B cell (primary cell): ENCODE measurements around the gene COMMD4. TPM values are rescaled to one million over a fixed set of nuclear protein-coding genes. Genes with fewer than 3 reads are reported as not detected.
"Not testable (repeated sequence)": the region's sequence is repeated elsewhere in the genome, so short reads cannot be mapped to it uniquely, and the experiment has no call there.

Experiments used
- ATAC-seq: fragments of 200-7000 bp; cut with Tn5 transposase; one replicate; pipeline ENCODE4 v1.10.0; 2021; ENCODE audit warnings: low read depth, mild to moderate bottlenecking, moderate number of reproducible peaks, moderate library complexity
- CTCF ChIA-PET: fragments of 350-600 bp; sonication (Branson Sonifier 250); formaldehyde crosslinking; loops from one replicate; lab custom pipeline; 2021; ENCODE audit warnings: antibody characterized with exemption, inconsistent platforms; lab: Charles Lee
- POLR2A ChIA-PET: fragments of 350-600 bp; sonication (Branson Sonifier 250); formaldehyde crosslinking; loops from one replicate; lab custom pipeline; 2021; ENCODE audit warnings: antibody characterized with exemption; lab: Charles Lee
- DNase-seq: peaks from one replicate; pipeline ENCODE4 v3.0.0; 2013
- H2AFZ ChIP-seq: 2 replicates; pipeline ENCODE4 v1.6.1; 2012; ENCODE audit warnings: mild to moderate bottlenecking, low read depth, low read length; ENCODE audit not compliant: insufficient read depth, poor library complexity, severe bottlenecking
- H3K27ac ChIP-seq, 2 donors: 1 replicate in 1 of 2; 2 replicates in 1 of 2; pipeline ENCODE4 v1.5.1; 2012 to 2013; ENCODE audit warnings: low read length in 2 of 2, mild to moderate bottlenecking in 2 of 2, moderate library complexity in 1 of 2
- H3K27me3 ChIP-seq, 4 experiments: fragments of 200-600 bp in 1 of 4; sonication (generic) in 1 of 4; replicated peaks in 1 of 4; 1 replicate in 2 of 4; 2 replicates in 2 of 4; pipeline versions ENCODE4 v1.6.1 to v1.7.0; 2013 to 2016; ENCODE audit warnings: low read length in 3 of 4, mild to moderate bottlenecking in 2 of 4, mixed read lengths in 1 of 4, moderate library complexity in 1 of 4; ENCODE audit not compliant: insufficient read depth in 4 of 4, control insufficient read depth in 3 of 4; ENCODE audit errors: control extremely low read depth in 1 of 4
- H3K36me3 ChIP-seq, 2 experiments: replicated peaks in 1 of 2; 1 replicate in 1 of 2; 2 replicates in 1 of 2; pipeline versions ENCODE4 v1.6.1 to v1.7.1; 2013; ENCODE audit warnings: low read length in 1 of 2; ENCODE audit not compliant: insufficient read depth in 2 of 2, control insufficient read depth in 1 of 2; ENCODE audit errors: control extremely low read depth in 1 of 2, extremely low read depth in 1 of 2
- H3K4me1 ChIP-seq, 2 donors: fragments of 200-600 bp in 1 of 2; sonication (generic) in 1 of 2; 1 replicate in 1 of 2; 2 replicates in 1 of 2; pipeline versions ENCODE4 v1.5.1 to v1.6.1; 2013 to 2017; ENCODE audit warnings: low read length in 2 of 2; ENCODE audit not compliant: control insufficient read depth in 2 of 2, insufficient read depth in 2 of 2
- H3K4me2 ChIP-seq: replicated peaks from 2 replicates; pipeline ENCODE3; 2012; ENCODE audit warnings: mild to moderate bottlenecking, low read depth, low read length; ENCODE audit not compliant: poor library complexity, severe bottlenecking
- H3K4me3 ChIP-seq, 5 experiments: fragments of 200-600 bp in 1 of 5; sonication (generic) in 1 of 5; 1 replicate in 3 of 5; 2 replicates in 2 of 5; pipeline versions ENCODE4 v1.5.1 to v1.7.0; 2011 to 2016; ENCODE audit warnings: low read length in 4 of 5, mild to moderate bottlenecking in 4 of 5, low read depth in 2 of 5, control low read depth in 1 of 5, moderate library complexity in 1 of 5; ENCODE audit not compliant: insufficient read depth in 1 of 5; ENCODE audit errors: control extremely low read depth in 1 of 5, extremely low read depth in 1 of 5
- H3K79me2 ChIP-seq: fragments of 200-600 bp; sonication (generic); one replicate; pipeline ENCODE4 v1.6.0; 2016; ENCODE audit warnings: low read length; ENCODE audit not compliant: control insufficient read depth, insufficient read depth
- H3K9ac ChIP-seq: fragments of 200-600 bp; sonication (generic); 2 replicates; pipeline ENCODE4 v1.6.1; 2017; ENCODE audit warnings: mild to moderate bottlenecking, low read length, moderate library complexity
- H3K9me3 ChIP-seq, 3 donors: one replicate each; pipeline versions ENCODE4 v1.6.1 to v1.7.1; 2013; ENCODE audit warnings: low read length in 2 of 3; ENCODE audit not compliant: control insufficient read depth in 2 of 3, insufficient read depth in 1 of 3; ENCODE audit errors: control extremely low read depth in 1 of 3
- H4K20me1 ChIP-seq: 2 replicates; pipeline ENCODE4 v1.6.0; 2012; ENCODE audit warnings: mild to moderate bottlenecking, low read length; ENCODE audit not compliant: insufficient read depth, control insufficient read depth, poor library complexity, severe bottlenecking
- H3K27ac Mint-ChIP-seq: one replicate; pipeline ENCODE4 v1.8.0; 2021; ENCODE audit warnings: mixed read lengths
- H3K27me3 Mint-ChIP-seq: one replicate; pipeline ENCODE4 v1.8.0; 2021; ENCODE audit warnings: mixed read lengths
- H3K4me1 Mint-ChIP-seq: one replicate; pipeline ENCODE4 v1.8.0; 2021; ENCODE audit warnings: mixed read lengths
- H3K4me3 Mint-ChIP-seq: one replicate; pipeline ENCODE4 v1.8.0; 2021; ENCODE audit warnings: mixed read lengths
- H3K9me3 Mint-ChIP-seq: one replicate; pipeline ENCODE4 v1.8.0; 2022; ENCODE audit warnings: mixed read lengths; ENCODE audit not compliant: insufficient read depth
- EZH2 ChIP-seq: IDR thresholded peaks from 2 replicates; pipeline ENCODE4 v1.6.1; 2012; ENCODE audit warnings: borderline replicate concordance, low read depth, mild to moderate bottlenecking, moderate library complexity, low read length; ENCODE audit not compliant: insufficient read depth, poor library complexity, severe bottlenecking
- WGBS: methylation state at CpG from one replicate; pipeline ENCODE4 v1.1.5; 2013; ENCODE audit warnings: missing lambda C conversion rate; ENCODE audit not compliant: insufficient coverage; 5-methylcytosine and 5-hydroxymethylcytosine counted together
- intact Hi-C: fragments of 100-400 bp; cut with micrococcal nuclease; formaldehyde crosslinking; loops from one replicate; pipeline ENCODE4 v1.10.0; 2022
- polyA plus RNA-seq: library from polyadenylated mRNA; depleted of rRNA; stranded (reverse); fragments of >200 nt; gene quantifications from 2 replicates; pipeline ENCODE4 v1.2.3, GENCODE V29; 2012
- total RNA-seq, 2 donors: library from RNA; stranded (reverse); fragments of 120-200 nt in 1 of 2; gene quantifications; 1 replicate in 1 of 2; 2 replicates in 1 of 2; pipeline versions ENCODE4 v1.2.3 to v1.2.4, GENCODE V29; 2013 to 2022
- TF ChIP-seq, protein P1 (sequence below): fragments of 200-600 bp; IDR thresholded peaks from one replicate; pipeline ENCODE4 v1.8.0; 2022; ENCODE audit warnings: antibody characterized with exemption, mild to moderate bottlenecking

COMMD4 gene
- total and polyA plus RNA-seq, 2 donors (not counting 1 experiment from before 2014, with no cell fraction given): 57.9 to 63.5 TPM

- Histone ChIP-seq H3K36me3 (no peaks in the 10 kb centered on the region), H3K9ac (no peak overlapping the region), H3K79me2 (no peaks in the 10 kb centered on the region), H2AFZ (no peak overlapping the region), H3K4me3 (no peak overlapping the region), H3K4me1 (no peaks in the 10 kb centered on the region), H3K4me2 (no peak overlapping the region), H3K27ac (no peak overlapping the region), H3K27me3 (peaks cover 0 to 13% (median 4%) of the 10 kb centered on the region in 4 experiments), H4K20me1 (no peaks in the 10 kb centered on the region), H3K9me3 (no peaks in the 10 kb centered on the region)
- intact Hi-C loops: no loop called here
- H3K9me3 Mint-ChIP-seq: no peaks in the 10 kb centered on the region
- POLR2A ChIA-PET: no interaction called here
- H3K4me3 Mint-ChIP-seq: no peak overlapping the region
- CTCF ChIA-PET: interaction anchor here (0.7 kb wide), 1 partner anchor 823 kb away, joined by 3 read pairs; no protein-coding TSS in a partner anchor
- no peak for ATAC-seq
- peaks cover 41% of the 10 kb centered on the region for H3K27me3 Mint-ChIP-seq
- H3K27ac Mint-ChIP-seq: no peak overlapping the region
- H3K4me1 Mint-ChIP-seq: no peaks in the 10 kb centered on the region
- DNase-seq: no peak
- no peak for TF ChIP-seq EZH2
- TF ChIP-seq, protein P1, sequence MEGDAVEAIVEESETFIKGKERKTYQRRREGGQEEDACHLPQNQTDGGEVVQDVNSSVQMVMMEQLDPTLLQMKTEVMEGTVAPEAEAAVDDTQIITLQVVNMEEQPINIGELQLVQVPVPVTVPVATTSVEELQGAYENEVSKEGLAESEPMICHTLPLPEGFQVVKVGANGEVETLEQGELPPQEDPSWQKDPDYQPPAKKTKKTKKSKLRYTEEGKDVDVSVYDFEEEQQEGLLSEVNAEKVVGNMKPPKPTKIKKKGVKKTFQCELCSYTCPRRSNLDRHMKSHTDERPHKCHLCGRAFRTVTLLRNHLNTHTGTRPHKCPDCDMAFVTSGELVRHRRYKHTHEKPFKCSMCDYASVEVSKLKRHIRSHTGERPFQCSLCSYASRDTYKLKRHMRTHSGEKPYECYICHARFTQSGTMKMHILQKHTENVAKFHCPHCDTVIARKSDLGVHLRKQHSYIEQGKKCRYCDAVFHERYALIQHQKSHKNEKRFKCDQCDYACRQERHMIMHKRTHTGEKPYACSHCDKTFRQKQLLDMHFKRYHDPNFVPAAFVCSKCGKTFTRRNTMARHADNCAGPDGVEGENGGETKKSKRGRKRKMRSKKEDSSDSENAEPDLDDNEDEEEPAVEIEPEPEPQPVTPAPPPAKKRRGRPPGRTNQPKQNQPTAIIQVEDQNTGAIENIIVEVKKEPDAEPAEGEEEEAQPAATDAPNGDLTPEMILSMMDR: no peak
Measured at GRCh38 chr15:75309711-75310110, 26.2 kb upstream of the COMMD4 start.

GRCh38 chr15:75312548-75312947, 23.3 kb upstream of the COMMD4 start:
- H3K79me2 ChIP-seq, H3K4me1 Mint-ChIP-seq, H3K4me2 ChIP-seq, DNase-seq, H3K9ac ChIP-seq, CTCF ChIA-PET, ATAC-seq, POLR2A ChIA-PET, intact Hi-C loops, H3K4me3 Mint-ChIP-seq, H3K4me1 ChIP-seq, H2AFZ ChIP-seq, H3K9me3 Mint-ChIP-seq, H3K27ac ChIP-seq, H4K20me1 ChIP-seq, H3K4me3 ChIP-seq, H3K9me3 ChIP-seq, H3K27ac Mint-ChIP-seq, H3K27me3 ChIP-seq, H3K36me3 ChIP-seq: not testable (repeated sequence)
- H3K27me3 Mint-ChIP-seq: peaks cover 26% of the 10 kb centered on the region
- 100% methylated on average over 1 of the region's 1 CpG for WGBS
